Transverse colon (tissue), 4 donors: ENCODE results near the gene TIMM29.

Experiments used
- EP300 ChIP-seq: sonication (generic); formaldehyde crosslinking; IDR thresholded peaks from one replicate; pipeline ENCODE4 v1.6.1; 2017; ENCODE audit warnings: antibody characterized with exemption, low read depth
- POLR2A ChIP-seq: fragments of 450-650 bp; IDR thresholded peaks from one replicate; pipeline ENCODE4 v1.6.1; 2016; ENCODE audit warnings: antibody characterized with exemption, mild to moderate bottlenecking, moderate library complexity
- POLR2AphosphoS5 ChIP-seq, 3 donors: sonication (generic); formaldehyde crosslinking; IDR thresholded peaks; one replicate each; pipeline ENCODE4 v1.6.1; 2016; ENCODE audit warnings: antibody characterized with exemption in 3 of 3
- TF ChIP-seq, protein P1 (sequence below), 5 experiments: fragments of 200-600 bp in 3 of 5; fragments of 450-650 bp in 2 of 5; sonication (generic) in 3 of 5; IDR thresholded peaks; 1 replicate in 2 of 5; 2 replicates in 3 of 5; pipeline ENCODE4 v1.5.1; 2016 to 2017; ENCODE audit warnings: antibody characterized with exemption in 5 of 5, inconsistent platforms in 3 of 5, mild to moderate bottlenecking in 2 of 5, moderate library complexity in 1 of 5

DNA sequence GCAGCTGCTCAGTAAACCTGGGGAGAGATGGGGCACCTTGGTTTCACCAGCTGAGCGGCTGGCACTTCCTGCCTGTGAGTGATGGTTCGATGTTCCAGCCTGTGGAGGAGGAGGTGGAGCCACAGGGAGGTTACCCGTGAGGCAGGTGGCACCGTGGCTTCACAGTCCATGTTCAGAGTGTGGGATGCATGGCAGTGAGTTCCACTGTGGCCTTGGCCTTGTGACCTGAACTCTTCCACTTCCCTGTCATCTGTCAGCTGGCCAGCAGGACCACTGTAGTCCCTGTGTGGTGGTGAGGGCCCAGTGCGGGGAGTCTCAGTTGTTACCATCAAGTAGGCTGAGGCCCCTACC is 49.1 kb downstream of the TIMM29 start:
- TF ChIP-seq, protein P1, sequence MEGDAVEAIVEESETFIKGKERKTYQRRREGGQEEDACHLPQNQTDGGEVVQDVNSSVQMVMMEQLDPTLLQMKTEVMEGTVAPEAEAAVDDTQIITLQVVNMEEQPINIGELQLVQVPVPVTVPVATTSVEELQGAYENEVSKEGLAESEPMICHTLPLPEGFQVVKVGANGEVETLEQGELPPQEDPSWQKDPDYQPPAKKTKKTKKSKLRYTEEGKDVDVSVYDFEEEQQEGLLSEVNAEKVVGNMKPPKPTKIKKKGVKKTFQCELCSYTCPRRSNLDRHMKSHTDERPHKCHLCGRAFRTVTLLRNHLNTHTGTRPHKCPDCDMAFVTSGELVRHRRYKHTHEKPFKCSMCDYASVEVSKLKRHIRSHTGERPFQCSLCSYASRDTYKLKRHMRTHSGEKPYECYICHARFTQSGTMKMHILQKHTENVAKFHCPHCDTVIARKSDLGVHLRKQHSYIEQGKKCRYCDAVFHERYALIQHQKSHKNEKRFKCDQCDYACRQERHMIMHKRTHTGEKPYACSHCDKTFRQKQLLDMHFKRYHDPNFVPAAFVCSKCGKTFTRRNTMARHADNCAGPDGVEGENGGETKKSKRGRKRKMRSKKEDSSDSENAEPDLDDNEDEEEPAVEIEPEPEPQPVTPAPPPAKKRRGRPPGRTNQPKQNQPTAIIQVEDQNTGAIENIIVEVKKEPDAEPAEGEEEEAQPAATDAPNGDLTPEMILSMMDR (IDR thresholded peaks at IDR 0.05) = no peak
- TF ChIP-seq POLR2AphosphoS5 (IDR thresholded peaks at IDR 0.05) (no peak), POLR2A (no peak), EP300 (no peak)
